Ureter (tissue), 1 donor: Measurements from ENCODE around the gene LFNG. TPM values are rescaled to one million over a fixed set of nuclear protein-coding genes. Genes with fewer than 3 reads are reported as not detected.

ENCODE experiments used
- DNase-seq: peaks from one replicate; pipeline ENCODE4 v3.0.0-alpha.2; 2020; ENCODE audit warnings: low spot score
- total RNA-seq: library from RNA; stranded (reverse); gene quantifications from one replicate; pipeline ENCODE4 v1.2.4, GENCODE V29; 2023
- donor health status: DM: yes; HTN: yes; CAD: no.

The LFNG gene
- total RNA-seq, 1 donor from 2014 or later = 22.5 TPM

- DNase-seq = no peak
These were observed 2.5 kb upstream of the LFNG start for GRCh38 chr7:2517026-2517425.

GRCh38 chr7:2517678-2518507 is 1.7 kb upstream of the LFNG start:
- DNase-seq = no peak

GRCh38 chr7:2518737-2519118 is 846 bp upstream of the LFNG start:
- DNase-seq = no peak

GRCh38 chr7:2520131-2520760 is 672 bp downstream of the LFNG start:
- DNase-seq = no peak

GRCh38 chr7:2520761-2521290 is 1.3 kb downstream of the LFNG start:
- DNase-seq = no peak

GRCh38 chr7:2521341-2521745 is 1.8 kb downstream of the LFNG start:
- DNase-seq = no peak

GRCh38 chr7:2521952-2522591 is 2.5 kb downstream of the LFNG start:
- DNase-seq = no peak

GRCh38 chr7:2522780-2523433 is 3.3 kb downstream of the LFNG start:
- no peak for DNase-seq

- no peak for DNase-seq
These were observed 3.9 kb downstream of the LFNG start for GRCh38 chr7:2523461-2523936.

GRCh38 chr7:2523941-2524807 is 4.6 kb downstream of the LFNG start:
- peak; percentile 90 for DNase-seq

GRCh38 chr7:2524808-2525657 is 5.5 kb downstream of the LFNG start:
- DNase-seq = no peak

GRCh38 chr7:2525658-2526630 is 6.4 kb downstream of the LFNG start:
- no peak for DNase-seq

GRCh38 chr7:2526659-2527504 is 7.3 kb downstream of the LFNG start:
- no peak for DNase-seq

GRCh38 chr7:2527505-2528467 is 8.2 kb downstream of the LFNG start:
- DNase-seq = no peak

- DNase-seq = no peak
These were observed 9.0 kb downstream of the LFNG start for GRCh38 chr7:2528481-2529095.
